HG03039 (cell line): ENCODE measurements around the gene SNAP25.

Source experiments
- ATAC-seq: cut with Tn5 transposase; IDR thresholded peaks from one replicate; pipeline ENCODE4 v1.9.1; 2021; ENCODE audit warnings: mild to moderate bottlenecking, moderate library complexity; ENCODE audit not compliant: unreplicated experiment

SNAP25 gene

DNA sequence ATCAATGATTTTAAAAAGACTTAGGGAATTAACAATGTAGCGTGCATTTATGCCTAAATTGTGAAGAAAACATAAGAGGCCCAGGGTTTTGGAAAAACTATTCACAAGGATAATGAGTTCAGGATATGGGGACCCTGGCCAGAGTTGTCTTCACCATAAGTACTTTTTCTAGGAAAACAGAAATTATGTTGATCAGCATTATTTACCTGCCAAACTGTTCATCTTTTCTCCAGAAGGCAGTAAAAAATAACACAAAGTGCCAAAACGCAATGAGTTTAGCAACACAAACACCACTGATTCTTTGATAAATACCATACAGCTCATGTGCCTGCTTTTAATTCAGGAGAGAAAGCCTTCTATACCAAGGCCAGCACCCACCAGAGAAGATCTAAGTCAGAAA is 43.1 kb downstream of the SNAP25 start:
- ATAC-seq, result no peak

GRCh38 chr20:10263385-10264165 is 44.9 kb downstream of the SNAP25 start:
- no peak for ATAC-seq

DNA sequence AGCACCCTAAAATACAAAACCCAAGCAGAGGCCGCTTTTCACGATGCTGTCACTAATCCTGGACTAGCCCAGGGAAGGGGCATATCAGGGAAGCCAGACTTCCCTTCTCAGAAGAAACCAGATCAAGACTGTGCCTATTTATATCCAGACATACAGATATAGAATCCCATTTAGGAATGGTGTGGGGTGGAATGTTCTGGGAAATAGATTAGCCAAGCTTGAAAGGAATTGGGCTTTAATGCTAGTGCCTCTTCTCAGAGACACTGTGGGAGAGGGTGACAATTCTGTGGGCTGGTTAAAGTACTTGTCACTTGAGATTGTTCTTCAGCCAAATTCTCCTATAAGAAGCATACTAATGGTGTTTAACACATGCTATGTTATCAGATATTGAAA is 45.5 kb downstream of the SNAP25 start:
- ATAC-seq, result no peak

DNA sequence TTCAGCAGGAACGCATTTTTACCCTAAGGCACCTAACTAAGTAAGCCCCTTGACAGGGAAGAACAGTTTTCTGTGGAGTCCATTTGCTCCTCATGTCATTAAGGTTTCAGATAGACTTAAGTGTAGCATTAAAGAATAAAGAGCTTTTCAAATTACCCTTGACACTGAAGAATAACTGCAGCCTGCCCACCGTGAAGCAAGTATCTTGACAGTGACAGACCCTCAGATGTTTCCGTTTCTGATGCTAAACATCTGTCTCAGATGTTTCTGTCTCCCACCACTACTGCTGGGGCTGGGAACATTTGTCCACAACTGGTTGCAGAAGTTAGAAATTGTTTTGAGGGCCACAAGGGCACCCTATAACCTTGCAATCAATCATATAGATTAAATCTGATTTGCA is 50.0 kb downstream of the SNAP25 start:
- no peak for ATAC-seq

GRCh38 chr20:10270630-10271029 is 52.0 kb downstream of the SNAP25 start:
- no peak for ATAC-seq

- no peak for ATAC-seq
These were observed 53.0 kb downstream of the SNAP25 start for GRCh38 chr20:10271494-10272219.

DNA sequence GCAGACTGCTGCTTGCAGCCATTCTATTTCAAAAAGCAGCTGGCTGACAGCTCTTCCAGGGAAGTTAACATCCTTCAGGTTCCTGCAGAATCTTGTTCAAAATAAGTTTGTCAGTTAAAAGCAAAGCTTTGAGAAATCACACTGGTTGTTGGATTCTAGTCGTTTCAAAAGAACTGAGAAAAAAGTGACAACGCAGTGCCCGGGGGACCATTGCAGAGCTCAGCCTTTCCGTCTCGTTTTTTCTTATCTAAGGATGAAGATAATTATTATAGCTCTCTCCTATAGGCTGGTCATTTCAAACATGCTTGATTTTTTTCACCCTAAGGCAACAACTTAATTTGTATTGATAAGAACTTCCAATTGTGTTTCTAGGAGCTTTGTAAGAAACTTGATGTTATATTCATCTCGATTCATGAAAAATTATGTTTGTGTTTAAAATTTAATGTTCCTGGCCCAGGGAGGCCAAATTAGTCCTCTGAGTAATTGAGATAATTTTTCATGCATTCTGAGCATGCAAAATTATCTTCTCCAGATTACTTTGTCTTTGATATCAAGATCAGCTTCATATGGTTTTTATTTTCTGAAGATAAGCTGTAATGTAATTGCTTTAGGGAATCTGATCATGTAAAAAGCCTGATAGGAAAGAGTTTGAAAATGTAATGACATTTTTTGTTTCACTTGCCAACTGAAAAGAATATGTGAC is 58.4 kb downstream of the SNAP25 start:
- no peak for ATAC-seq

DNA sequence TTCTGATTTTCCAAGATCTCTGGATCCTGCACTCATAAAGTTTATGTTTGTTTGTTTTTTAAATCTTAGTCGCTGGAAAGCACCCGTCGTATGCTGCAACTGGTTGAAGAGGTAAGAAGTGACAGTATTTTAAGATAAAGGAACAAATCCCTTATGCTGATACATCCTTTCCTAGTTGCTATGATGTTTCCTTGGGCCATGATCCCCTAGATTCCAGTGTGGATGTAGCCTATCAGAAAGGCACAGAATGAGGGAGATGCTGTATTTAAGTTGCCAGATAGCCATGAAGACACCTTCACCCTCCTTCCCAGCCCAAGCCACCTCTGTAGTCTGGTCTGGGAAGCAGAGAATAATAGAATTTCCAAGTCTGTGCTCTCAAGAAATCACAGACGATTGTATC is 59.0 kb downstream of the SNAP25 start:
- ATAC-seq, result no peak

GRCh38 chr20:10278412-10278811 is 59.8 kb downstream of the SNAP25 start:
- ATAC-seq, result no peak

- ATAC-seq, result no peak
These were observed 61.6 kb downstream of the SNAP25 start for GRCh38 chr20:10280018-10280908.

DNA sequence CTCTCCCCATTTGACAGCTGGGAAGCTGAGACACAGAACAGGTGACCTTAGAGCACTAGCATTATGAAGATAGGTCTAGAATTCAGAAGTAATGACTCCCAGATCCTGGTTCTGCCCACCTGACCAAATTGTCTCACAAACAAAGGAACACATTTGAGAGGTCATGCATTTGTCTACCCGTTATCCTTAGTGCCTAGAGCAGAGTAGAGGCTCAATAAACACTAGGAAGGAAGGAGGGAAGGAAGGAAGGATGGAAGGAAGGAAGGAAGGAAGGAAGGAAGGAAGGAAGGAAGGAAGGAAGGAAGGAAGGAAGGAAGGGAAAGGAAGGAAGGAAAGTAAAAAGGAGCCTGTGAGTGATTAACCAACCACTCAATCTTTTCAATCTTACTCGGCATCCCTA is 63.3 kb downstream of the SNAP25 start:
- no peak for ATAC-seq

- no peak for ATAC-seq
These were observed 64.4 kb downstream of the SNAP25 start for GRCh38 chr20:10282979-10283456.

DNA sequence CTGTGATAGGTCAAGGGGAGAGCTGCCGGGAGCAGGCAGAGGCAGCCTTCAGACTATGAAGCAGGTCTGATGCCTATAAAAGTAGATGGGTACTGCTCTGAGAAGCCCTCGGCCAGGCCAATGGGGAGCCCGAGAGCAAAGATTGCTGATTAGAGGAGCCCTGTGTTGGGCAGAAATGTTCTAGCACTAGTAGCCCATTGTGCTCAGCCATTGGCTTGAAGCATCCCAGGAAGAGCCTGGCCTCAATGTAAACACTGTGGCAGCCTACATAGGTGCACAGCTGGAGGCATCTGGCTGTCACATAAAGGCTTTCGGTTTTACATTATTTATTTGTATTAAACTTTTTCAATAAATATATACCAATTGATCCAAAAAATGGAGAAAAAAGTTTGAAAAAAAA is 67.7 kb downstream of the SNAP25 start:
- ATAC-seq, result no peak

- ATAC-seq, result no peak
These were observed 69.8 kb downstream of the SNAP25 start for GRCh38 chr20:10288421-10288820.

GRCh38 chr20:10288954-10289646 is 70.5 kb downstream of the SNAP25 start:
- ATAC-seq, result no peak

DNA sequence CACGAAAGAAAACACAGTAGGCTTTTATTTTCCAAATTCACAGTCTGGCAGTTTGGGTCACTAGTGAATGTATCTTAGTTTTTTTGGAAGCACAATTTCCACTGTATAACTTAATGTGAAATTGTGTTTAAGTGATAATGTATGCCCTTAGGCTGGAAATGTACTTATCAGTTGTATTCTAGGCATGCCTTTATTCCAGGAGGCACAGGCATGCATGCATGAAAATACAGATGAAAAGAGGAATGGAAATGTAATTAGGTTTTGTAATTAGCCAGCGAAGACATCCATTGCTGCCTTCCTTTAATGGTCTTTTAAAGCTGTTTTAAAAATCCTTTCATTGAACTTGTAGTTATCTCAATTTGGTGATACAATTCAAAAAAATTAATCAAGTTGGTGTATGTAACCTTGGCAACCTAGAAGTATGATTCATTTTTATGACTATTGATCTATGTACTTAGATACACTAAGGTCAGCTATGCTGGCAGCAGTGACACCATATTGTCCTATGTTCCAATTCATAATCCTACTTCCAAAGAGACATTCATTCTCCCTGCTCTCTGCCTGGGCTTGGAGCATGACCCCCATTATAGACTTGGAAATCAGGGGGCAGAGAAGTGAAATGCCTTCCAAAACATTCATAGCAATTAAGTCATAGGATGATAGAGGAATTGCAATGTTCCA is 73.1 kb downstream of the SNAP25 start:
- ATAC-seq, result no peak

DNA sequence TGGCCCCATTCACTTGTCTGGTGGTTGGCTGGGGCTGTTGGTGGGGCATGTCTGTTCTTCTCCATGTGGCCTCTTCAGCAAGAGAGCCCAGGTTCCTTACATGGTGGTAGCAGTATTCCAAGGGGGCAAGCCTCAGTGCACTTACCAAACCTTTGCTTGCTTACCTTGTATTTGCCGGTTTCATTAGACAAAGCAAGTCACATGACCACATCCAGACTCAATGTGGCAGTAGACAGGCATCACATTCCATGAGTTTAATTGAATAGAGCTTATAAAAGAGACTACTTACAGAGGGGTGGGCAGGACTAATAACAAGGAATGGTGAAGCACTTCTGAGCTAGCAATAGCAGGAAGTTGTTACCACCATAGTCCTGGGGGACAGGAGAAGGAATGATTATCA is 78.6 kb downstream of the SNAP25 start:
- ATAC-seq, result no peak

DNA sequence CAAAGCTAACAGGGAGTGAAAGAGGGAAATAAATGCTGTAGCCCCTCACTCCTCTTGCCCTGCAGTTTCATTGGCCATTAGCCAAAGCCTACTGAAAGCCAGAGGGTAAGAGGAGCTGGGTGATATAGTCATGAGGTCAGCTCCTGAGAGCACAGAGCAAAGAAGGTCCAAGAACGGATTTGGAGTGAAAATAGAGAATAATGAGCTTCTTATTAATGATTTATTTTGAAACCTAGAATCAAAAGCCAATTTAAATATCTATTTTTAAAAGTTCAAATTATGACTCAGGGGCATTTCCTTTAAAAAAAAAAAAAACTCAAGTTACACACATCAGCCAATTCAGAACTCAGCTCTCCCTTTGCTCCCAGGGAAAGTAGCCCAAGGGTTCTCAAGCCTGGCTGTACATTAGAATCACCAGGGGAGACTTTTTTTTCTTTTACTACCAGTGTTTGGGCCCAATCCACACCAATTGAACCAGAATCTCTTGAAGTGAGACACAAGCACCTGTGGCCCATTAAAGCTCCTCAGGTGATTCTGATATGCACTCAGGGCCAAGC is 79.1 kb downstream of the SNAP25 start:
- no peak for ATAC-seq
